Neuronal stem cell (in vitro differentiated cells): ENCODE data around the gene PRKCB.

Source experiments
- DNase-seq: peaks from one replicate; pipeline ENCODE4 v3.0.0-alpha.2; 2013; ENCODE audit warnings: low spot score
- H2AFZ ChIP-seq: one replicate; pipeline ENCODE4 v1.6.1; 2013; ENCODE audit warnings: mild to moderate bottlenecking, low read length, inconsistent platforms
- H2AK5ac ChIP-seq: 2 replicates; pipeline ENCODE4 v1.6.1; 2013; ENCODE audit warnings: low read depth, mild to moderate bottlenecking, inconsistent platforms, low read length, moderate library complexity, mixed read lengths
- H2BK120ac ChIP-seq: 2 replicates; pipeline ENCODE4 v1.6.1; 2013; ENCODE audit warnings: low read depth, mild to moderate bottlenecking, inconsistent platforms, low read length, moderate library complexity, mixed read lengths
- H2BK12ac ChIP-seq: one replicate; pipeline ENCODE4 v1.6.1; 2013; ENCODE audit warnings: low read length, inconsistent platforms
- H2BK15ac ChIP-seq: 2 replicates; pipeline ENCODE4 v1.6.1; 2013; ENCODE audit warnings: mild to moderate bottlenecking, low read length, inconsistent platforms, mixed read lengths
- H2BK5ac ChIP-seq: one replicate; pipeline ENCODE4 v1.6.1; 2013; ENCODE audit warnings: inconsistent platforms, mild to moderate bottlenecking, low read length, moderate library complexity
- H3K14ac ChIP-seq: one replicate; pipeline ENCODE4 v1.6.1; 2013; ENCODE audit warnings: low read length, inconsistent platforms
- H3K18ac ChIP-seq: 2 replicates; pipeline ENCODE4 v1.6.1; 2013; ENCODE audit warnings: low read length, inconsistent platforms
- H3K23ac ChIP-seq: 2 replicates; pipeline ENCODE4 v1.6.1; 2013; ENCODE audit warnings: low read depth, mild to moderate bottlenecking, mixed read lengths, low read length, inconsistent platforms; ENCODE audit not compliant: poor library complexity
- H3K27ac ChIP-seq: replicated peaks from 3 replicates; pipeline ENCODE4 v1.5.1; 2013; ENCODE audit warnings: low read length, inconsistent platforms
- H3K27me3 ChIP-seq, 3 experiments: 2 replicates each; pipeline ENCODE4 v1.6.1; 2013; ENCODE audit warnings: low read length in 3 of 3, mild to moderate bottlenecking in 2 of 3, inconsistent platforms in 1 of 3, low read depth in 1 of 3, mixed read lengths in 1 of 3, moderate library complexity in 1 of 3; ENCODE audit not compliant: control insufficient read depth in 3 of 3, insufficient read depth in 3 of 3
- H3K36me3 ChIP-seq, 2 donors: replicated peaks in 1 of 2; 2 replicates each; pipeline ENCODE4 v1.6.1; 2013; ENCODE audit warnings: low read length in 2 of 2; ENCODE audit not compliant: control insufficient read depth in 2 of 2, insufficient read depth in 2 of 2
- H3K4ac ChIP-seq: 2 replicates; pipeline ENCODE4 v1.6.1; 2013; ENCODE audit warnings: inconsistent platforms, mild to moderate bottlenecking, low read length, moderate library complexity
- H3K4me1 ChIP-seq, 2 donors: 1 replicate in 1 of 2; 2 replicates in 1 of 2; pipeline ENCODE4 v1.6.1; 2013; ENCODE audit warnings: low read length in 2 of 2, low read depth in 1 of 2; ENCODE audit not compliant: control insufficient read depth in 2 of 2, insufficient read depth in 1 of 2
- H3K4me2 ChIP-seq: one replicate; pipeline ENCODE4 v1.6.1; 2013; ENCODE audit warnings: mild to moderate bottlenecking, low read length, inconsistent platforms; ENCODE audit not compliant: insufficient read depth, poor library complexity, severe bottlenecking
- H3K4me3 ChIP-seq, 2 donors: 2 replicates each; pipeline ENCODE4 v1.5.1; 2013; ENCODE audit warnings: low read length in 2 of 2, mild to moderate bottlenecking in 2 of 2, inconsistent platforms in 1 of 2, moderate library complexity in 1 of 2
- H3K79me1 ChIP-seq: one replicate; pipeline ENCODE4 v1.6.1; 2013; ENCODE audit warnings: low read depth, mild to moderate bottlenecking, inconsistent platforms, low read length, moderate library complexity
- H3K9ac ChIP-seq: one replicate; pipeline ENCODE4 v1.6.1; 2013; ENCODE audit warnings: mild to moderate bottlenecking, low read depth, low read length, inconsistent platforms; ENCODE audit not compliant: poor library complexity
- H3K9me3 ChIP-seq, 2 donors: replicated peaks in 1 of 2; 2 replicates each; pipeline versions ENCODE3 to v1.6.1; 2013; ENCODE audit warnings: low read length in 2 of 2, mild to moderate bottlenecking in 2 of 2, inconsistent platforms in 1 of 2, low read depth in 1 of 2, mixed read lengths in 1 of 2, moderate library complexity in 1 of 2; ENCODE audit not compliant: control insufficient read depth in 2 of 2, insufficient read depth in 1 of 2
- H4K8ac ChIP-seq: one replicate; pipeline ENCODE4 v1.6.1; 2013; ENCODE audit warnings: low read depth, mild to moderate bottlenecking, inconsistent platforms, low read length, moderate library complexity
- H4K91ac ChIP-seq: one replicate; pipeline ENCODE4 v1.6.1; 2013; ENCODE audit warnings: low read length, low read depth, mild to moderate bottlenecking, inconsistent platforms; ENCODE audit not compliant: poor library complexity
- WGBS, 2 donors: extraction: QIAGEN DNeasy Blood & Tissue Kit; methylation state at CpG; one replicate each; pipeline ENCODE4 v1.1.7; 2013; ENCODE audit warnings: missing lambda C conversion rate in 2 of 2, mixed read lengths in 1 of 2; ENCODE audit not compliant: insufficient read length in 2 of 2, insufficient replicate concordance in 1 of 2; ENCODE audit errors: extremely low coverage in 2 of 2; 5-methylcytosine and 5-hydroxymethylcytosine counted together

Gene PRKCB

GRCh38 chr16:23830276-23830675 lies 5.5 kb upstream of the PRKCB start:
- Histone ChIP-seq H3K18ac (no peak overlapping the region), H2AFZ (no peak overlapping the region), H3K4me2 (no peak overlapping the region), H3K36me3 (no peaks in the 10 kb centered on the region), H4K91ac (no peak overlapping the region), H2BK12ac (no peak overlapping the region), H2BK15ac (no peak overlapping the region), H2BK5ac (no peak overlapping the region), H2AK5ac (no peak overlapping the region), H3K27me3 (peaks cover 0 to 14% (median 0%) of the 10 kb centered on the region in 3 experiments), H3K9ac (no peak overlapping the region), H3K23ac (no peak overlapping the region), H3K4me1 (peaks cover 1 to 2% of the 10 kb centered on the region in 2 donors), H3K79me1 (no peaks in the 10 kb centered on the region), H3K9me3 (peaks cover 0 to 2% of the 10 kb centered on the region in 2 donors), H3K14ac (no peak overlapping the region), H2BK120ac (no peak overlapping the region), H4K8ac (no peak overlapping the region), H3K4ac (no peak overlapping the region), H3K4me3 (no peak overlapping the region), H3K27ac (no peak overlapping the region)
- DNase-seq, result no peak
- no CpG with 5 or more reads among the region's 1 CpG for WGBS, 2 donors

GRCh38 chr16:23832882-23833281 lies 2.9 kb upstream of the PRKCB start:
- Histone ChIP-seq H4K8ac (no peak overlapping the region), H3K36me3 (no peaks in the 10 kb centered on the region), H3K4me1 (peaks cover 2 to 4% of the 10 kb centered on the region in 2 donors), H3K27ac (no peak overlapping the region), H3K23ac (no peak overlapping the region), H2BK12ac (no peak overlapping the region), H3K27me3 (peaks cover 6 to 36% (median 19%) of the 10 kb centered on the region in 3 experiments), H2BK120ac (no peak overlapping the region), H3K4ac (no peak overlapping the region), H3K18ac (no peak overlapping the region), H4K91ac (no peak overlapping the region), H2BK15ac (no peak overlapping the region), H3K14ac (no peak overlapping the region), H3K4me2 (no peak overlapping the region), H3K9ac (no peak overlapping the region), H2BK5ac (no peak overlapping the region), H2AK5ac (no peak overlapping the region), H3K4me3 (no peak overlapping the region), H3K9me3 (no peaks in the 10 kb centered on the region), H3K79me1 (no peaks in the 10 kb centered on the region), H2AFZ (no peak overlapping the region)
- DNase-seq, result no peak
- WGBS, 2 donors, result no CpG with 5 or more reads among the region's 1 CpG

GRCh38 chr16:23833504-23833903 lies 2.3 kb upstream of the PRKCB start:
- Histone ChIP-seq H2AK5ac (no peak overlapping the region), H2BK120ac (no peak overlapping the region), H2AFZ (no peak overlapping the region), H2BK15ac (no peak overlapping the region), H3K14ac (no peak overlapping the region), H4K91ac (no peak overlapping the region), H4K8ac (no peak overlapping the region), H3K79me1 (no peaks in the 10 kb centered on the region), H3K4ac (no peak overlapping the region), H3K9me3 (no peaks in the 10 kb centered on the region), H2BK5ac (no peak overlapping the region), H3K4me2 (no peak overlapping the region), H3K9ac (no peak overlapping the region), H3K23ac (no peak overlapping the region), H3K18ac (no peak overlapping the region), H3K27ac (no peak overlapping the region), H3K27me3 (peaks cover 6 to 42% (median 22%) of the 10 kb centered on the region in 3 experiments), H3K4me3 (no peak overlapping the region), H3K4me1 (peaks cover 2 to 4% of the 10 kb centered on the region in 2 donors), H2BK12ac (no peak overlapping the region), H3K36me3 (no peaks in the 10 kb centered on the region)
- DNase-seq, result no peak
- WGBS, 2 donors, result no CpG with 5 or more reads among the region's 2 CpGs

- H3K4me1 ChIP-seq, result peaks cover 2 to 4% of the 10 kb centered on the region in 2 donors
- H4K8ac ChIP-seq, result no peak overlapping the region
- H3K14ac ChIP-seq, result no peak overlapping the region
- no peak overlapping the region for H2BK12ac ChIP-seq
- no peak overlapping the region for H3K4ac ChIP-seq
- H3K4me2 ChIP-seq, result no peak overlapping the region
- no peak overlapping the region for H2BK5ac ChIP-seq
- no peaks in the 10 kb centered on the region for H3K9me3 ChIP-seq
- no peak overlapping the region for H2BK15ac ChIP-seq
- H3K27ac ChIP-seq, result no peak overlapping the region
- no peak for DNase-seq
- no peak overlapping the region for H3K18ac ChIP-seq
- H3K9ac ChIP-seq, result no peak overlapping the region
- H3K27me3 ChIP-seq, result peaks cover 6 to 48% (median 22%) of the 10 kb centered on the region in 3 experiments
- no peak overlapping the region for H3K23ac ChIP-seq
- no CpG with 5 or more reads among the region's 7 CpGs for WGBS, 2 donors
- H3K4me3 ChIP-seq, result no peak overlapping the region
- no peaks in the 10 kb centered on the region for H3K79me1 ChIP-seq
- H4K91ac ChIP-seq, result no peak overlapping the region
- no peak overlapping the region for H2AK5ac ChIP-seq
- H3K36me3 ChIP-seq, result no peaks in the 10 kb centered on the region
- H2BK120ac ChIP-seq, result no peak overlapping the region
- H2AFZ ChIP-seq, result no peak overlapping the region
Measured at GRCh38 chr16:23833960-23834685, 1.7 kb upstream of the PRKCB start.
